ENCODE results near the gene POM121.
"Not testable (repeated sequence)": the region's sequence is repeated elsewhere in the genome, so short reads cannot be mapped to it uniquely, and the experiment has no call there.

POM121 gene

GRCh38 chr7:72924733-72925545, at the start of gene POM121:
POM121 (plus strand) TSS chr7:72925095; CDS start chr7:72925122, 27 bp downstream.
- peak; percentile 83 for DNase-seq (ENCODE audit: low spot score)

GRCh38 chr7:72879079-72879736, 45.7 kb upstream of the POM121 start:
- DNase-seq (ENCODE audit: low spot score), result peak; percentile 74

- peak; percentile 28 for DNase-seq (ENCODE audit: low spot score)
Measured at GRCh38 chr7:72879737-72880215, 45.1 kb upstream of the POM121 start.

- DNase-seq (ENCODE audit: low spot score), result not testable (repeated sequence)
Measured at GRCh38 chr7:72891750-72892149, 33.1 kb upstream of the POM121 start.

- DNase-seq (ENCODE audit: low spot score), result not testable (repeated sequence)
Measured at GRCh38 chr7:72904740-72905139, 20.2 kb upstream of the POM121 start.

GRCh38 chr7:72908422-72908821, 16.5 kb upstream of the POM121 start:
- not testable (repeated sequence) for DNase-seq (ENCODE audit: low spot score)

- not testable (repeated sequence) for DNase-seq (ENCODE audit: low spot score)
Measured at GRCh38 chr7:72911395-72911794, 13.5 kb upstream of the POM121 start.

- not testable (repeated sequence) for DNase-seq (ENCODE audit: low spot score)
Measured at GRCh38 chr7:72913750-72914149, 11.1 kb upstream of the POM121 start.

- DNase-seq (ENCODE audit: low spot score), result peak; percentile 59
Measured at GRCh38 chr7:72914756-72915525, 10.0 kb upstream of the POM121 start.

GRCh38 chr7:72919256-72919775, 5.6 kb upstream of the POM121 start:
- no peak for DNase-seq (ENCODE audit: low spot score)

GRCh38 chr7:72924386-72924732, 536 bp upstream of the POM121 start:
- DNase-seq (ENCODE audit: low spot score), result no peak

GRCh38 chr7:72925546-72926120, 738 bp downstream of the POM121 start:
- no peak for DNase-seq (ENCODE audit: low spot score)

- DNase-seq (ENCODE audit: low spot score), result not testable (repeated sequence)
Measured at GRCh38 chr7:72927791-72928190, 2.9 kb downstream of the POM121 start.

- DNase-seq (ENCODE audit: low spot score), result not testable (repeated sequence)
Measured at GRCh38 chr7:72928216-72928615, 3.3 kb downstream of the POM121 start.

- not testable (repeated sequence) for DNase-seq (ENCODE audit: low spot score)
Measured at GRCh38 chr7:72942022-72942705, 17.3 kb downstream of the POM121 start.

- not testable (repeated sequence) for DNase-seq (ENCODE audit: low spot score)
Measured at GRCh38 chr7:72942956-72943355, 18.1 kb downstream of the POM121 start.

GRCh38 chr7:72944937-72945336, 20.0 kb downstream of the POM121 start:
- DNase-seq (ENCODE audit: low spot score), result not testable (repeated sequence)

GRCh38 chr7:72945597-72945996, 20.7 kb downstream of the POM121 start:
- not testable (repeated sequence) for DNase-seq (ENCODE audit: low spot score)

- not testable (repeated sequence) for DNase-seq (ENCODE audit: low spot score)
Measured at GRCh38 chr7:72946130-72946745, 21.3 kb downstream of the POM121 start.

GRCh38 chr7:72948714-72949113, 23.8 kb downstream of the POM121 start:
- DNase-seq (ENCODE audit: low spot score), result not testable (repeated sequence)

GRCh38 chr7:72949276-72949675, 24.4 kb downstream of the POM121 start:
- not testable (repeated sequence) for DNase-seq (ENCODE audit: low spot score)

Measured in CD4-positive, alpha-beta T cell treated with Interleukin-15 for 4 hours (primary cell).